Lower lobe of right lung (tissue), 2 donors: ENCODE results near the gene PARN. TPM values are rescaled to one million over a fixed set of nuclear protein-coding genes. Genes with fewer than 3 reads are reported as not detected.
"Not testable (repeated sequence)": the region's sequence is repeated elsewhere in the genome, so short reads cannot be mapped to it uniquely, and the experiment has no call there.

Experiments
- ATAC-seq, 2 donors: fragments of 200-7000 bp; cut with Tn5 transposase; one replicate each; pipeline ENCODE4 v1.9.1; 2020 to 2022; ENCODE audit warnings: mild to moderate bottlenecking in 2 of 2, moderate library complexity in 2 of 2
- DNase-seq: peaks from one replicate; pipeline ENCODE4 v3.0.0-alpha.2; 2020
- H3K27ac ChIP-seq: fragments of 200-600 bp; one replicate; pipeline ENCODE4 v1.8.0; 2022
- H3K27me3 ChIP-seq: fragments of 200-600 bp; one replicate; pipeline ENCODE4 v1.8.0; 2022; ENCODE audit warnings: low read depth
- H3K36me3 ChIP-seq: fragments of 200-600 bp; one replicate; pipeline ENCODE4 v1.8.0; 2022; ENCODE audit warnings: mild to moderate bottlenecking
- H3K4me1 ChIP-seq: fragments of 200-600 bp; one replicate; pipeline ENCODE4 v1.8.0; 2022
- H3K4me3 ChIP-seq: fragments of 200-600 bp; one replicate; pipeline ENCODE4 v1.8.0; 2022; ENCODE audit warnings: mild to moderate bottlenecking
- H3K9me3 ChIP-seq: fragments of 200-600 bp; one replicate; pipeline ENCODE4 v1.8.0; 2022
- CTCF ChIP-seq: fragments of 200-600 bp; IDR thresholded peaks from one replicate; pipeline ENCODE4 v1.8.0; 2022; ENCODE audit warnings: antibody characterized with exemption, mild to moderate bottlenecking
- intact Hi-C: fragments of 100-400 bp; cut with DNase I; formaldehyde crosslinking; loops from one replicate; pipeline ENCODE4 v1.11.0; 2022
- total RNA-seq: library from RNA; stranded (reverse); fragmentation: NEBNext Ultra II Directional; extraction: Animal tissue kit (Norgen Biotek cat#: 25700); gene quantifications from one replicate; pipeline ENCODE4 v1.2.1, GENCODE V29; 2021
- donor health status: DM: no; HTN: yes; CAD: no; lungs with severe emphysema.

Gene PARN
- total RNA-seq, 1 donor from 2014 or later = 35.7 TPM

GRCh38 chr16:14400978-14401710 lies 228.9 kb downstream of the PARN start:
- H3K36me3 ChIP-seq, H3K27ac ChIP-seq, DNase-seq, intact Hi-C loops, H3K4me3 ChIP-seq, ATAC-seq, H3K9me3 ChIP-seq, H3K27me3 ChIP-seq, H3K4me1 ChIP-seq: not testable (repeated sequence)

- no peak for TF ChIP-seq CTCF
These were observed 229.6 kb downstream of the PARN start for GRCh38 chr16:14400285-14400977.

GRCh38 chr16:14399378-14400284 lies 230.4 kb downstream of the PARN start:
- H3K4me1 ChIP-seq = no peaks in the 10 kb centered on the region
- TF ChIP-seq CTCF = no peak
- ATAC-seq = peak; percentile 64 to 66
- H3K27ac ChIP-seq = no peak overlapping the region
- H3K4me3 ChIP-seq = no peak overlapping the region
- H3K36me3 ChIP-seq = no peaks in the 10 kb centered on the region
- intact Hi-C loops = no loop called here
- H3K9me3 ChIP-seq = no peaks in the 10 kb centered on the region
- H3K27me3 ChIP-seq = no peaks in the 10 kb centered on the region
- no peak for DNase-seq

More at GRCh38 chr16:14400285-14400977, 229.6 kb downstream of the PARN start:
- Histone ChIP-seq H3K4me1 (no peaks in the 10 kb centered on the region), H3K27ac (no peak overlapping the region), H3K27me3 (no peaks in the 10 kb centered on the region), H3K4me3 (no peak overlapping the region), H3K9me3 (no peaks in the 10 kb centered on the region), H3K36me3 (no peaks in the 10 kb centered on the region)
- ATAC-seq (no peak), DNase-seq (no peak)
- intact Hi-C loops = no loop called here

- intact Hi-C loops = no loop called here
These were observed 231.9 kb downstream of the PARN start for GRCh38 chr16:14398014-14398717.

GRCh38 chr16:14395710-14396304 lies 234.3 kb downstream of the PARN start:
- ATAC-seq, H3K4me1 ChIP-seq, H3K36me3 ChIP-seq, H3K4me3 ChIP-seq, H3K9me3 ChIP-seq, H3K27ac ChIP-seq, H3K27me3 ChIP-seq, intact Hi-C loops, DNase-seq: not testable (repeated sequence)

More at GRCh38 chr16:14398014-14398717, 231.9 kb downstream of the PARN start:
- ATAC-seq = no peak
- no peak for DNase-seq
- H3K36me3 ChIP-seq = no peaks in the 10 kb centered on the region
- no peak for TF ChIP-seq CTCF
- no peaks in the 10 kb centered on the region for H3K4me1 ChIP-seq
- no peak overlapping the region for H3K27ac ChIP-seq
- H3K4me3 ChIP-seq = no peak overlapping the region
- H3K27me3 ChIP-seq = no peaks in the 10 kb centered on the region
- H3K9me3 ChIP-seq = no peaks in the 10 kb centered on the region
